ENCODE results near the gene BBS9.

- TF ChIP-seq CTCF (IDR thresholded peaks at IDR 0.05; ENCODE audit: low read length) (no peak), EZH2phosphoT487 (IDR thresholded peaks at IDR 0.05; ENCODE audit: low read length) (no peak)
Observed at GRCh38 chr7:33556472-33556871, 427.1 kb downstream of the BBS9 start.
